ENCODE results near the gene CCDC171. TPM values are rescaled to one million over a fixed set of nuclear protein-coding genes. Genes with fewer than 3 reads are reported as not detected.

CCDC171 gene
- total and polyA plus RNA-seq, 3 donors from 2014 or later, result 13.2 to 30.2 (median 21.4) TPM

DNA sequence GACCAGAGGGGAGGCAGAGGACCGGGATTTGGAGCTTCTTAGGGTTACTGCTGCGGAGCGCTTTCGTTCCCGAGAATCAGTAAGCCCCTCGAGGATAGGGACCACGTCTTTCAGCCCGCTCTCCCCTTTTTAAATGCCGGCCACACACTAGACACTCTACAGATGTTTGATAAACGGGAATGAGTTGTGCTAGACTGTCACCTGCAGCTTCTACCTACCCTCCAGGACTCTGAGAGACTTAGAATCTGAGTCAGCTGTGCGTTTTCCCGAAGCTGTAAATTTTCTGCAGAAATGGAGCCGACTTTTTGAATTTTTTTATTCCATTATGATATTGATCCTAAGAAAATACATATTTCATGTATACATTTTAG lies 670 bp downstream of the CCDC171 start:
- 1 to 2% methylated on average over 10 to 13 of the region's 13 CpGs for WGBS, 2 donors
- H3K4me3 ChIP-seq, result peak overlapping the region; percentile 79 to 87
- H3K9me3 ChIP-seq, result no peaks in the 10 kb centered on the region
- H3K27me3 ChIP-seq, result no peaks in the 10 kb centered on the region
- H3K4me1 ChIP-seq, result peaks cover 3% of the 10 kb centered on the region
- peak overlapping the region; percentile 88 to 92 for H3K27ac ChIP-seq
- H3K36me3 ChIP-seq (ENCODE audit: low read depth, missing control alignments), result no peaks in the 10 kb centered on the region
- intact Hi-C loops (cut with DNase I; ENCODE audit: low total_unique reads), result no loop called here
- no peak for TF ChIP-seq POLR2A (IDR thresholded peaks at IDR 0.05)
- TF ChIP-seq, protein P1, sequence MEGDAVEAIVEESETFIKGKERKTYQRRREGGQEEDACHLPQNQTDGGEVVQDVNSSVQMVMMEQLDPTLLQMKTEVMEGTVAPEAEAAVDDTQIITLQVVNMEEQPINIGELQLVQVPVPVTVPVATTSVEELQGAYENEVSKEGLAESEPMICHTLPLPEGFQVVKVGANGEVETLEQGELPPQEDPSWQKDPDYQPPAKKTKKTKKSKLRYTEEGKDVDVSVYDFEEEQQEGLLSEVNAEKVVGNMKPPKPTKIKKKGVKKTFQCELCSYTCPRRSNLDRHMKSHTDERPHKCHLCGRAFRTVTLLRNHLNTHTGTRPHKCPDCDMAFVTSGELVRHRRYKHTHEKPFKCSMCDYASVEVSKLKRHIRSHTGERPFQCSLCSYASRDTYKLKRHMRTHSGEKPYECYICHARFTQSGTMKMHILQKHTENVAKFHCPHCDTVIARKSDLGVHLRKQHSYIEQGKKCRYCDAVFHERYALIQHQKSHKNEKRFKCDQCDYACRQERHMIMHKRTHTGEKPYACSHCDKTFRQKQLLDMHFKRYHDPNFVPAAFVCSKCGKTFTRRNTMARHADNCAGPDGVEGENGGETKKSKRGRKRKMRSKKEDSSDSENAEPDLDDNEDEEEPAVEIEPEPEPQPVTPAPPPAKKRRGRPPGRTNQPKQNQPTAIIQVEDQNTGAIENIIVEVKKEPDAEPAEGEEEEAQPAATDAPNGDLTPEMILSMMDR (IDR thresholded peaks at IDR 0.05), result no peak
- no peak for DNase-seq

DNA sequence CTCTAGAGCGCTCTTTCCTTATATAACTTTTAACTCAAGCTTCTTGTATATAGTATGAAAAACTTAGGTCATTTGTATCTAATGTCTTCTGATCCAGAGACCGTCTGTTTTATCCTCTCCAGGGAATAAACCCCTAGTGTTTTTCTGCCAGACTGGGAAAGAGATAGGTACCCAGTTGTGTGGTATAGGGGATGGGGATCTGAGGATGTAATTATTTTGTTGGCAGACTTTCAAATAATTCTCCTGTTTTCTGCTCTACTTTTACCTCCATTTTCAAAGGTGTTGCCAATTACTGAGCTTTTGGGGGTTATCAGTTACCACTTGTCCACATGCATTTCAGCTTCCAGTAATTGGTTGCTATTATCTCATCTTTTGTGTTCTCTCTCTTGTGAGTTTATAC lies 17.9 kb downstream of the CCDC171 start:
- intact Hi-C loops (cut with DNase I; ENCODE audit: low total_unique reads), result no loop called here
- no peak for DNase-seq
- TF ChIP-seq, protein P1 (IDR thresholded peaks at IDR 0.05), result no peak
- no peak for TF ChIP-seq POLR2A (IDR thresholded peaks at IDR 0.05)
- no peaks in the 10 kb centered on the region for H3K9me3 ChIP-seq
- no peaks in the 10 kb centered on the region for H3K27me3 ChIP-seq
- no peak overlapping the region for H3K27ac ChIP-seq
- WGBS, 2 donors, result 86 to 88% methylated on average over 2 of the region's 2 CpGs
- no peak overlapping the region for H3K4me3 ChIP-seq
- H3K4me1 ChIP-seq, result no peaks in the 10 kb centered on the region
- H3K36me3 ChIP-seq (ENCODE audit: low read depth, missing control alignments), result no peaks in the 10 kb centered on the region

DNA sequence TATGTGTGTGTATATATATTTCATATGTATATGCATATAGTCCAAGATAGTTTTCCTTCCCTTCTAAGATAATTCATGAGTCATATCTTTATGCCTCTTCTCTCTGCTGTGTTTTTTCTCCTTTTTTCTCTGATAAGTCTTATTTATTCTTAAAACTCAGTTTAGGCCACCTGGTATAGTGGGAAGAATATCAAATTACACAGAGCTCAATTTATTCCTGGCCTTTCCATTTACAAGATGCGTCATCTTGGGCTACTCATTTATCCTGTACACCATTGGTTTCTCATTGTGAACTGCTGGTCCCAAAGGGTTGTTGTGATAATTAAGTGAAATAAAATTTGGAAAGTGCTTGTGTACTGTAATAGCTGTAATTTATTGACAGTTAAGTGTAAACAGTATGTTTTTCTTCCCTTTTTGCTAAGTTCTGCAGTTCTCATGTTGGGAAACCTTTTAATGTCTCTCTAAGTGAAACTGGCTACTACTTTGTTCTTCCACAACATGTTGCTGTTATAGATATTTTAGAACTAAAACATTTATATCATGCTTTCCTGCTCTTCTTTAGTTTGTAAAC lies 19.4 kb downstream of the CCDC171 start:
- H3K9me3 ChIP-seq, result no peaks in the 10 kb centered on the region
- no peak overlapping the region for H3K27ac ChIP-seq
- intact Hi-C loops (cut with DNase I; ENCODE audit: low total_unique reads), result no loop called here
- H3K36me3 ChIP-seq (ENCODE audit: low read depth, missing control alignments), result no peaks in the 10 kb centered on the region
- no peak for DNase-seq
- H3K4me3 ChIP-seq, result no peak overlapping the region
- 87 to 93% methylated on average over 1 of the region's 1 CpG for WGBS, 2 donors
- no peaks in the 10 kb centered on the region for H3K4me1 ChIP-seq
- no peaks in the 10 kb centered on the region for H3K27me3 ChIP-seq
- TF ChIP-seq POLR2A (IDR thresholded peaks at IDR 0.05), result no peak
- TF ChIP-seq, protein P1 (IDR thresholded peaks at IDR 0.05), result no peak

DNA sequence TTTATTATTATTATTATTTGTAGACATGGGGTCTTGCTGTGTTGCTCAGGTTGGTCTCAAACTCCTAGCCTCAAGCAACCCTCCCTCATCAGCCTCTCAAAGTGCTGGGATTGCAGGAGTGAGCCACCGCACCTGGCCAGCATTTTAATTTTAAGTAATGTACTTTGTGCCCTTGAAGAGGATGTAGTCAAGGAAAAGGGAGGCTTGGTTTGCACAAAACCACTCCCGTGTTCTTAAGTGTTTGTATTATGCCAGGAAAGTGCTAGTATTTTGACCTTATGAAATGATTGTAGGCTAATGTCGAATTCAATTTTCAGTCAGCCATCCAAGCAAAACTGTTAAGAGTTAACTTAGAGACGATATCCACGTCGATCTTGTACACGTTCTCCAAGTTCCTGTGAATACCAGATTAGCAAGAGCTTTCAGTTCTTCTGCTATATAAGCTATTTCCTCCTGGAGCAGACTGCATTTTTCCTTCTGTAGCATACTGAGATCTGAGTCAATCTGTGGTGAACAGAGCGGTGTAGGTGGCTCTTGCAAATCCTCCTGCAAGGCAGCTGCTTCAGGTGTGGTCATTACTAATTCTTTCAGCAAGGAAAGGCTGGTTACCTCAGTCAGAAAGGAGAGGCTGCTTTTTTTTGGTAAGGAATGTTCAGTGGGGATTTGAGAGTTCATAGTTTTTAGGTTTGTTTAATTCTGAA lies 23.7 kb downstream of the CCDC171 start:
- Histone ChIP-seq H3K4me1 (no peaks in the 10 kb centered on the region), H3K4me3 (no peak overlapping the region), H3K9me3 (no peaks in the 10 kb centered on the region), H3K27me3 (no peaks in the 10 kb centered on the region), H3K27ac (no peak overlapping the region), H3K36me3 (ENCODE audit: low read depth, missing control alignments) (no peaks in the 10 kb centered on the region)
- TF ChIP-seq, protein P1 (IDR thresholded peaks at IDR 0.05), result no peak
- TF ChIP-seq POLR2A (IDR thresholded peaks at IDR 0.05), result no peak
- intact Hi-C loops (cut with DNase I; ENCODE audit: low total_unique reads), result no loop called here
- no peak for DNase-seq
- WGBS, 2 donors, result 52 to 67% methylated on average over 8 of the region's 8 CpGs

DNA sequence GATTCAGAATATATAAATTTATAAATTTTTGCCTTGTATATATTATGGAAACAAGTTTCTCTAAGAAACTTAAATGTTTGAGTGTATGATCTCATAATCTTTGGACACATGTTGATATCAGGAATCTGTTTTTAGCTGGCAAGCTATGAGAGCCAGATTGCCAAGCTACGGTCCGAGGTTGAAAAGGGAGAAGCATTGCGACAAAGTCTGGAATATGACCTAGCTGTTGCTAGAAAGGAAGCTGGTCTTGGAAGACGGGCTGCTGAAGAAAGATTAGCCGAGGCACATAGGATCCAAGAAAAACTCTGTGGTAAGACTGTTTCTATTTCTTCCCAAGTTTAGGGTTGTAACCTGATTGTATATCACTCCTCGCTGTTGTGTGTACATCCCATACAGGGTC lies 25.9 kb downstream of the CCDC171 start:
- Histone ChIP-seq H3K4me1 (no peaks in the 10 kb centered on the region), H3K9me3 (no peaks in the 10 kb centered on the region), H3K36me3 (ENCODE audit: low read depth, missing control alignments) (no peaks in the 10 kb centered on the region), H3K27me3 (no peaks in the 10 kb centered on the region), H3K4me3 (no peak overlapping the region), H3K27ac (no peak overlapping the region)
- intact Hi-C loops (cut with DNase I; ENCODE audit: low total_unique reads), result no loop called here
- WGBS, 2 donors, result 90 to 93% methylated on average over 6 of the region's 6 CpGs
- TF ChIP-seq, protein P1 (IDR thresholded peaks at IDR 0.05), result no peak
- no peak for TF ChIP-seq POLR2A (IDR thresholded peaks at IDR 0.05)
- no peak for DNase-seq
